H9 (cell line): Measurements from ENCODE around the gene TTC1. TPM values are rescaled to one million over a fixed set of nuclear protein-coding genes. Genes with fewer than 3 reads are reported as not detected.

Experiments
- DNase-seq: peaks from one replicate; pipeline ENCODE4 v3.0.0-alpha.2; 2017
- H2AFZ ChIP-seq: one replicate; pipeline ENCODE4 v1.6.1; 2013; ENCODE audit warnings: mild to moderate bottlenecking, low read length, control low read depth, moderate library complexity
- H2AK5ac ChIP-seq: 2 replicates; pipeline ENCODE4 v1.6.1; 2013; ENCODE audit warnings: low read length, control low read depth, mixed read lengths; ENCODE audit not compliant: insufficient read length
- H2BK120ac ChIP-seq: one replicate; pipeline ENCODE4 v1.6.1; 2013; ENCODE audit warnings: low read depth, mild to moderate bottlenecking, low read length, control low read depth, inconsistent platforms; ENCODE audit not compliant: poor library complexity, severe bottlenecking
- H2BK12ac ChIP-seq: 2 replicates; pipeline ENCODE4 v1.6.1; 2013; ENCODE audit warnings: low read length, control low read depth, mixed read lengths, low read depth; ENCODE audit not compliant: insufficient read length
- H2BK15ac ChIP-seq: 2 replicates; pipeline ENCODE4 v1.6.1; 2013; ENCODE audit warnings: low read depth, low read length, control low read depth
- H2BK20ac ChIP-seq: one replicate; pipeline ENCODE4 v1.6.1; 2013; ENCODE audit warnings: low read depth, mild to moderate bottlenecking, low read length, control low read depth, inconsistent platforms; ENCODE audit not compliant: poor library complexity, severe bottlenecking
- H2BK5ac ChIP-seq: 2 replicates; pipeline ENCODE4 v1.6.1; 2013; ENCODE audit warnings: low read length, control low read depth, mixed read lengths; ENCODE audit not compliant: insufficient read length
- H3K14ac ChIP-seq: 2 replicates; pipeline ENCODE4 v1.6.1; 2013; ENCODE audit warnings: low read length, control low read depth; ENCODE audit not compliant: insufficient read depth
- H3K18ac ChIP-seq: 2 replicates; pipeline ENCODE4 v1.6.1; 2013; ENCODE audit warnings: low read depth, mild to moderate bottlenecking, mixed read lengths, low read length, control low read depth; ENCODE audit not compliant: insufficient read length
- H3K23ac ChIP-seq: 2 replicates; pipeline ENCODE4 v1.6.1; 2013; ENCODE audit warnings: low read length, control low read depth, mixed read lengths, low read depth; ENCODE audit not compliant: insufficient read length
- H3K23me2 ChIP-seq: 2 replicates; pipeline ENCODE4 v1.6.1; 2013; ENCODE audit warnings: low read depth, mild to moderate bottlenecking, mixed read lengths, low read length, control low read depth; ENCODE audit not compliant: insufficient read length, poor library complexity, severe bottlenecking
- H3K27ac ChIP-seq: 2 replicates; pipeline ENCODE4 v1.5.1; 2013; ENCODE audit warnings: low read length, control low read depth, mixed read lengths, low read depth; ENCODE audit not compliant: insufficient read length
- H3K27me3 ChIP-seq: 2 replicates; pipeline ENCODE4 v1.6.1; 2013; ENCODE audit warnings: low read length, control low read depth, inconsistent platforms; ENCODE audit not compliant: insufficient read depth
- H3K4ac ChIP-seq: 2 replicates; pipeline ENCODE4 v1.6.1; 2013; ENCODE audit warnings: low read depth, mild to moderate bottlenecking, control low read depth, inconsistent platforms, low read length, moderate library complexity
- H3K4me1 ChIP-seq: 2 replicates; pipeline ENCODE4 v1.6.1; 2013; ENCODE audit warnings: low read length, control low read depth, inconsistent platforms; ENCODE audit not compliant: insufficient read depth
- H3K4me2 ChIP-seq: 2 replicates; pipeline ENCODE4 v1.6.1; 2013; ENCODE audit warnings: low read length, control low read depth, mixed read lengths; ENCODE audit not compliant: insufficient read length, insufficient read depth
- H3K56ac ChIP-seq: 2 replicates; pipeline ENCODE4 v1.6.1; 2013; ENCODE audit warnings: low read depth, mild to moderate bottlenecking, mixed read lengths, low read length, control low read depth; ENCODE audit not compliant: insufficient read length
- H3K79me1 ChIP-seq: 2 replicates; pipeline ENCODE4 v1.6.1; 2013; ENCODE audit warnings: low read depth, mild to moderate bottlenecking, moderate library complexity, low read length, control low read depth, inconsistent platforms; ENCODE audit not compliant: insufficient read depth, poor library complexity, severe bottlenecking
- H3K79me2 ChIP-seq: 2 replicates; pipeline ENCODE4 v1.6.1; 2013; ENCODE audit warnings: low read length, control low read depth, inconsistent platforms; ENCODE audit not compliant: insufficient read depth
- H3K9ac ChIP-seq: 2 replicates; pipeline ENCODE4 v1.6.1; 2013; ENCODE audit warnings: low read length, control low read depth, mixed read lengths; ENCODE audit not compliant: insufficient read length; ENCODE audit errors: extremely low read depth
- H3K9me3 ChIP-seq: one replicate; pipeline ENCODE4 v1.6.1; 2013; ENCODE audit warnings: low read depth, low read length, inconsistent platforms; ENCODE audit not compliant: control insufficient read depth
- H3T11ph ChIP-seq: one replicate; pipeline ENCODE4 v1.6.1; 2013; ENCODE audit warnings: mild to moderate bottlenecking, low read length, control low read depth, inconsistent platforms
- H4K20me1 ChIP-seq: one replicate; pipeline ENCODE4 v1.6.1; 2013; ENCODE audit not compliant: control insufficient read depth, insufficient read length, insufficient read depth
- H4K5ac ChIP-seq: 2 replicates; pipeline ENCODE4 v1.6.1; 2013; ENCODE audit warnings: low read depth, mild to moderate bottlenecking, mixed read lengths, low read length, control low read depth; ENCODE audit not compliant: insufficient read length
- H4K8ac ChIP-seq: replicated peaks from 2 replicates; pipeline ENCODE4 v1.6.1; 2013; ENCODE audit warnings: low read length, control low read depth, mixed read lengths, low read depth; ENCODE audit not compliant: insufficient read length
- H4K91ac ChIP-seq: 2 replicates; pipeline ENCODE4 v1.6.1; 2013; ENCODE audit warnings: low read depth, mild to moderate bottlenecking, moderate library complexity, mixed read lengths, low read length, control low read depth; ENCODE audit not compliant: insufficient read length
- H3K27ac Mint-ChIP-seq, 3 experiments: 2 replicates in 2 of 3; 3 replicates in 1 of 3; pipeline ENCODE4 v1.8.0; 2020 to 2021; ENCODE audit warnings: mixed read lengths in 3 of 3, mild to moderate bottlenecking in 1 of 3, moderate library complexity in 1 of 3
- H3K27me3 Mint-ChIP-seq: 2 replicates; pipeline ENCODE4 v1.8.0; 2021; ENCODE audit warnings: low read depth, mild to moderate bottlenecking, moderate library complexity, mixed read lengths
- H3K36me3 Mint-ChIP-seq, 3 experiments: 2 replicates in 2 of 3; 3 replicates in 1 of 3; pipeline ENCODE4 v1.8.0; 2020 to 2021; ENCODE audit warnings: low read depth in 3 of 3, mixed read lengths in 3 of 3; ENCODE audit not compliant: insufficient read depth in 1 of 3
- H3K4me1 Mint-ChIP-seq, 2 experiments: 2 replicates each; pipeline ENCODE4 v1.8.0; 2020; ENCODE audit warnings: mixed read lengths in 2 of 2
- H3K4me3 Mint-ChIP-seq, 2 experiments: 2 replicates in 1 of 2; 3 replicates in 1 of 2; pipeline ENCODE4 v1.8.0; 2020 to 2021; ENCODE audit warnings: mild to moderate bottlenecking in 2 of 2, mixed read lengths in 2 of 2, moderate library complexity in 1 of 2
- H3K9me3 Mint-ChIP-seq, 2 experiments: 2 replicates in 1 of 2; 3 replicates in 1 of 2; pipeline ENCODE4 v1.8.0; 2020; ENCODE audit warnings: mild to moderate bottlenecking in 2 of 2, mixed read lengths in 2 of 2, moderate library complexity in 1 of 2
- CTCF ChIP-seq: fragments of 200-600 bp; sonication (generic); conservative IDR thresholded peaks from 3 replicates; pipeline ENCODE4 v1.8.0; 2021; ENCODE audit warnings: antibody characterized with exemption, mild to moderate bottlenecking
- WGBS: extraction: QIAGEN DNeasy Blood & Tissue Kit; methylation state at CpG from one replicate; pipeline ENCODE4 v1.1.7; 2013; ENCODE audit warnings: missing lambda C conversion rate, low lambda C conversion rate, mixed read lengths; ENCODE audit not compliant: insufficient read length; ENCODE audit errors: extremely low coverage; 5-methylcytosine and 5-hydroxymethylcytosine counted together
- total RNA-seq: library from RNA; stranded (reverse); gene quantifications from 2 replicates; pipeline ENCODE4 v1.2.1, GENCODE V29; 2021

Gene TTC1
- total RNA-seq, 1 experiment from 2014 or later = 62.6 TPM

GRCh38 chr5:160049099-160049498 is 40.2 kb downstream of the TTC1 start:
- Mint-ChIP-seq H3K27me3 (no peaks in the 10 kb centered on the region), H3K4me3 (no peak overlapping the region), H3K36me3 (peaks cover 31 to 66% (median 63%) of the 10 kb centered on the region in 3 experiments; a peak in 6 of 7 replicates), H3K27ac (no peak overlapping the region), H3K4me1 (peaks cover 27 to 34% of the 10 kb centered on the region in 2 experiments), H3K9me3 (no peaks in the 10 kb centered on the region)
- WGBS = no CpG with 5 or more reads among the region's 3 CpGs
- Histone ChIP-seq H3K79me1 (no peaks in the 10 kb centered on the region), H2BK12ac (no peak overlapping the region), H3K18ac (no peak overlapping the region), H2AFZ (no peak overlapping the region), H2BK120ac (no peak overlapping the region), H2BK20ac (no peak overlapping the region), H3K56ac (no peak overlapping the region), H2BK5ac (no peak overlapping the region), H3K4me2 (no peak overlapping the region), H4K8ac (no peak overlapping the region), H3K79me2 (no peaks in the 10 kb centered on the region), H4K20me1 (no peaks in the 10 kb centered on the region), H3T11ph (no peak overlapping the region), H3K4me1 (peaks cover 2% of the 10 kb centered on the region; the same call in 1 of the 2 replicates), H2BK15ac (no peak overlapping the region), H3K9me3 (no peaks in the 10 kb centered on the region), H3K4ac (no peak overlapping the region), H2AK5ac (no peak overlapping the region), H4K5ac (no peak overlapping the region), H3K27me3 (no peaks in the 10 kb centered on the region), H3K9ac (no peak overlapping the region), H4K91ac (no peak overlapping the region), H3K23me2 (no peaks in the 10 kb centered on the region), H3K14ac (no peak overlapping the region), H3K27ac (no peak overlapping the region), H3K23ac (no peak overlapping the region)
- no peak for DNase-seq
- no peak for TF ChIP-seq CTCF
